ENCODE results near the gene RAMP3.
A peak's percentile ranks its signal among the peaks of the same experiment; 100 is the strongest.

The RAMP3 gene

DNA sequence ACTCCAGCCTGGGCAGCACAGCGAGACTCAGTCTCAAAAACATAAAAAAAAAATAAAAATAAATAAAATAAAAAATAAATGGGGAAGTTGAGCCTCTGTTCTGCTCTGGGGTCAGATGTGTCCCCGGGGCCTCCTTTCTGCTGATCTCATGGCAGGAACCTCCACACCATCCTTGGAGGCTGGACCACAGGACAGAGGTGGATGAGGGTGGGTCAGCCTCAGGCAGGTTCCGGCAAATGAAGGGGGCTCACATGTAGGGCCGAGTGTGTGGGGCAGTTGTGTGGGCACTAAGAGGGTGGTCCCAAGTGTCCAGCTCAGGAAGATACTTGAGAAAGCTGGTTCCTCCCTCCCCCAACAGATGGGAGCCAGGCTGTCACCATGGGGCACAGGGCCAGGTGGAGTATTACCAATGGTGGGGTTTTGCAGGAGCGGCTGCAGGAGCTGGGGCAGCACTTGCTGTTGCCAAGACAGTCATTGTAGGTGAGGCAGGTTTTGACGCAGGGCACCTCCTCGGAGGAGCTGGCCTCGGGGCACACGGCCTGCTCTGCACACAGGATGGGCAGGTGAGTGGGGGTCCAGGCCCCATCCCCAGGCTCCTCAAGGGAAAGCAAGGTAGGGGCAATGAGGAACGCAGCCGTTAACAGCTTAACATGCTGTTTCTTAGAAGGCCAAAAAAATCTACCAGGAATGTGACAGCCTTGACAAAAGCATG, 32.2 kb upstream of the RAMP3 start:
- peaks cover 16% of the 10 kb centered on the region for H3K4me1 Mint-ChIP-seq
- peak overlapping the region in 1 of 2 donors; percentile 55 for H3K27ac Mint-ChIP-seq
- H3K27me3 Mint-ChIP-seq, result no peaks in the 10 kb centered on the region
- DNase-seq (no peak), ATAC-seq (no peak)
- H3K4me3 Mint-ChIP-seq, result no peak overlapping the region
- no peaks in the 10 kb centered on the region for H3K9me3 Mint-ChIP-seq

DNA sequence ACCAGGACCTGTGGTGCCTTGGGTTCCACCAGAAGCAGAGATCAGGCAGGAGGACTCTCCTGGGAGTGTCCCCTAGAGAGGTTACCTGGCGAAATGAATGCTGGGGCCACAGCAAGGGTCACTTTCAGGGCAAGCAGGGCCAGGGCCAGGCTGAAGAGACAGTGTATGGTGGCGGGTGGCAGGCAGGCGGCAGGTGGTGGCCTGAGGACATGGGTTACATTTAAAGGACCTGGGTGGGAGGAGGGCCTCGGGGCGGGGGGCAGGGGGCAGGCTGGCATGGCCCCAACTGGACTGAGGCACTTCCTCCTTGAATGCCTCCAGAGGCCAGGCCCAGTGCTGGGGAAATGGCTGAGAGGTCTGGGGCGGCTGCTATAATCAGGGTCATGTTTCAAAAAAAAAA, 31.4 kb upstream of the RAMP3 start:
- Mint-ChIP-seq H3K9me3 (no peaks in the 10 kb centered on the region), H3K27ac (no peak overlapping the region), H3K4me3 (no peak overlapping the region), H3K4me1 (peaks cover 16% of the 10 kb centered on the region), H3K27me3 (no peaks in the 10 kb centered on the region)
- ATAC-seq, result no peak
- DNase-seq, result no peak

DNA sequence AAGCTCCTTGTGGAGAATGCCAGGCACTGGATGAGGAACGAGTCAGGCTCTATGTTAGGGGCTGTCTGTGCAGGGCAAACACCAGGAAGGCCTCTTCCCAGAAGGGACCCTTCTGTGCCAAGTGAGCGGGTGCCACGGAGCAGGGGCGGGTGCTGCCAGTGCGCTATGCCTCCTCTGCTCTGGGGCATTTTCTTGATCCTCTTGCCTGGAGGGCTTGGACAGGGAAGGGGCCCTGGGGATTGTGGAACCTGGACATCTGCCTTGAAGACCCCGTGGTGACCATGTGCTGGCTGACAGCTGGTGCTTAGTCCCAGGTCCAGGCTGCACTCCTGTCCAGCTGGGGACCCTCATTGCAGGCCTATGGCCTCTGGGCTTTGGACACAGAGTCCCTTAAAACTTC, 30.7 kb upstream of the RAMP3 start:
- H3K4me3 Mint-ChIP-seq, result no peak overlapping the region
- H3K27ac Mint-ChIP-seq, result no peak overlapping the region
- H3K4me1 Mint-ChIP-seq, result peaks cover 16% of the 10 kb centered on the region
- no peak for DNase-seq
- H3K27me3 Mint-ChIP-seq, result no peaks in the 10 kb centered on the region
- no peaks in the 10 kb centered on the region for H3K9me3 Mint-ChIP-seq
- ATAC-seq, result no peak

DNA sequence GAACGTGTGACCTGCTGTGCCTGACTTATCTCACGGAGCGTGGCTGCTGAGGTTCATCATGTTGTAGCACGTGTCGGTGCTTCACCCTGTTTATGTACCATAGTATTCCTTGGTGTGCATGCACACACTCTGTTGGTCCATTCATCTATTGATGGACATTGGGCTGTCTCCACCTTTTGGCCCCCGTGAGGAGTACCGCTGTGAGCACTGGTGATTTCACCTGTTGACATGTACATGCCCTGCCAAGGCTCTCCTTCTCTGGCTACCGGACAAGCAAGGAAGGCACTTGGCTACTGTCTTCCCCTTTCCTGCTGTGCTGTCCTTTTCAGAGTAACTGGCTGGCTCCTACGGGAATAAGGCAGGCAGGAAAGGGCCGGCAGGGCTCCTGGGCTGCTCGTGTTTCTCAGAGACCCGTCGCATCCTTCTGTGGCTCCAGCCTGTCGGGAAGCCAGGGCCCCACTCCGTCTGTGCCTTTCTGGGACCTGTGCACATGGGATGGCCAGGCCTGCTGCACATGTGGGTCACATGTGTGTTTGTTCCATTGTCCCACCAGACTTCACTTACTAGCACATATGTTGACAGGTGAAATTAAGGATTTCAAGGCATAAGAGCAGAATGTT, 28.3 kb upstream of the RAMP3 start:
- Mint-ChIP-seq H3K9me3 (no peaks in the 10 kb centered on the region), H3K27me3 (no peaks in the 10 kb centered on the region), H3K27ac (peak overlapping the region in 1 of 2 donors; percentile 57), H3K4me3 (no peak overlapping the region), H3K4me1 (no peaks in the 10 kb centered on the region)
- DNase-seq (no peak), ATAC-seq (no peak)

DNA sequence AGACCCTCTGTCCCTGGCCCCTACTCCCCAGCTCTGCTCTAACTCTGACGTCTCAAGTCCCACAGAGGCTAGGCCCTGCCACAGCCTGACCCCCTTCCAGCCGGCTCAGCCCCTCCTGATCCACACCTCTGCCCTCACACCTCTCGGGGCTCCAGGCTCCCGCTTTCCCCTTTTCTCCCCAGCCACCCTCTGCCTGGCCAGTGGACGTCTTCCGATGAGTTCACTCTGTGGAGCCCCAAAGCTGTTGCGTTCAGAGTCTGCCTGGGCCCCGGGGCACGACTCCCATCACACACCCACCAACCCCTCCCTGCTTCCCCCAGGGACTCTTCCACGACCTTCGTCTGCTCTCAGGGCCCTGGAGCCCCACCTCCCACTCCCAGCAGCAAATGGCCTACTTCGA, 27.7 kb upstream of the RAMP3 start:
- no peak for DNase-seq
- ATAC-seq, result no peak
- no peaks in the 10 kb centered on the region for H3K27me3 Mint-ChIP-seq
- H3K4me3 Mint-ChIP-seq, result no peak overlapping the region
- H3K4me1 Mint-ChIP-seq, result no peaks in the 10 kb centered on the region
- peak overlapping the region; percentile 67 to 95 for H3K27ac Mint-ChIP-seq
- H3K9me3 Mint-ChIP-seq, result no peaks in the 10 kb centered on the region

DNA sequence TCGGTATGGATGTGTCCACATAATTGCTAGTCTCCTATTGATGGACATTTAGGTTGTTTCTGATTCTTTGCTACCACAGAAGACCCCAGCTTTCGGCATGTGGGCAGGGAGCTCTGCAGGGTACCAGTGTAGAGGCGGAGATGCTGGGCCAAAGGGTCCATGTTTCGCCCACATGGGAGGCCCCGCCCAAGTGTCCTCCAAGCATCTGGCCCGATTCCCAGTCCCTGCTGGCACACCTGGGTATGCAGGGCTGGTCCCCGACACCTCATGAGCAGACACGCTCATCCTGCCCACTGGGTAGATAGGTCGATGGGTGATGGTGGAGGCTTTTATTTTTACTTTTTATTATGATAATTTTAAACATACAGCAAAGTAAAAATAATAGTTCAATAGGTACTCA, 26.7 kb upstream of the RAMP3 start:
- DNase-seq (no peak), ATAC-seq (no peak)
- Mint-ChIP-seq H3K27ac (peak overlapping the region in 1 of 2 donors; percentile 86), H3K9me3 (no peaks in the 10 kb centered on the region), H3K27me3 (no peaks in the 10 kb centered on the region), H3K4me3 (no peak overlapping the region), H3K4me1 (peaks cover 9% of the 10 kb centered on the region)

DNA sequence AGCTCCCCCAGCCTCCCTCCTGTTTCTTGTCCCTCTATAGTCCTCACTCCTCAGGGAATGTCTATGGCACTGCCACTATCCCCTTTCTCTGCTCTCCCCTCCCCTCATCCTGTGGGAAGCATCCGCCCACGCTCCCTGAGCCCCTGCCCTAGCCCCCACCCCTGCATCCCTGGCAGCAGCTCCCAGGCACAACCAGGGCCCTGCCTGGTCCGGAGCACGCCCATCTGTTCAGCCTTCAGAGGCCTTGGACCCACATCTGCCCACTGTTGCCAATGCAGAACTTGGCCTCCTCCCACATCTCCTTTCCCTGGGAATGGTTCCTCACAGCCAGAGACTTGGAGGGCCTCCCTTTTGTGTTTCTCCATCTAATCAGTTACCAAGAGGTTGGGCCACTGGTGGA, 25.7 kb upstream of the RAMP3 start:
- no peaks in the 10 kb centered on the region for H3K27me3 Mint-ChIP-seq
- DNase-seq (no peak), ATAC-seq (no peak)
- peak overlapping the region; percentile 55 to 64 for H3K27ac Mint-ChIP-seq
- no peaks in the 10 kb centered on the region for H3K9me3 Mint-ChIP-seq
- H3K4me3 Mint-ChIP-seq, result no peak overlapping the region
- peaks cover 19% of the 10 kb centered on the region for H3K4me1 Mint-ChIP-seq

DNA sequence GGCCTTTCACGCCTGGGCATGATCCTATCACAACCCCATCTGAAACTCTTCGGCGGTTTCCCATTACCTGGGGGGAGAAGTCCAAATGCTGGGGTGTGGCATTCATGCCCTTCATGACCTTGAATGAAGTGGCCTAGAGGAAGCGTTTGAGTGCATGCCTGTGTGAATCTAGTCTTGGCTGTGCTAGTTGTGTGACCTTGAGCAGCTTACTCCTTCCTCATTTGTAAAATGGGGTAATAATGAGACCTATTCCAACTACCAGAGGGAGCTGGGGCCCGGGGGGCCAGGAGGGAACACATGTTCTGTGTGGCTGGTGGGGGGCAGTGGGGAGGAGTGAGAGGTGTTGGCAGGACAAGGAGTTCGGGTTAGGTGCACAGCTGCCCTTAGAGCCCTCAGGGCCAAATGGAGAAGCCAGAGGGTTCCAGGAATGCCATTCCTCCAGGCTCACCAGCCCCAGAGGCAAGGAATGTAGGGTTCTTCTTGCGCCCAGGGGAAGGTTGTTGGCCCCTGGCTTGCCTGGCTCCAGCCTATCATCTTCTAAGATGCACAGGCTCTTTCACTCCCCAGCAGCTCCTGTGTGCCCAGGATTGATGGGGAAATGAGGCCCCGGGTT, 24.8 kb upstream of the RAMP3 start:
- no peak overlapping the region for H3K4me3 Mint-ChIP-seq
- no peak for DNase-seq
- no peaks in the 10 kb centered on the region for H3K27me3 Mint-ChIP-seq
- H3K9me3 Mint-ChIP-seq, result no peaks in the 10 kb centered on the region
- H3K4me1 Mint-ChIP-seq, result peaks cover 20% of the 10 kb centered on the region
- H3K27ac Mint-ChIP-seq, result peak overlapping the region in 1 of 2 donors; percentile 20
- no peak for ATAC-seq

DNA sequence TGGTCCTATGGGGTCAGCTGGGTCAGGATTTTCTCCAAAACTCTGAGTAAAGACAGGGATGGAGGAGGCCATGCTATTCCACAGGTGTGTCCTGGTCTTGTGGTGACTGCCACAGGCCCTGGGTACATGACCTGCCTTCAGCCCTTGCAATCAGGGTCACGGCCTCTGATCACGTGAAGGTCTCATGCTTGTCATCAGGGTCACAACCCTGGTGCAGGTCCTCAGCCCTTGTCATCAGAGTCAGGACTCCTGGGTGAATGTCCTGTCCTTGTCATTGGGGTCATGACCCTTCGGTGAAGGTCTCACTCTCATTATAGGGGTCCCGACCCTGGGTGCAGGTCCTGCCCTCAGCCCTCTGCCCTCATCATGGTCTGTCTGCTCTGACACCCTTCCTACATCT, 24.2 kb upstream of the RAMP3 start:
- Mint-ChIP-seq H3K27ac (no peak overlapping the region), H3K27me3 (no peaks in the 10 kb centered on the region), H3K4me3 (no peak overlapping the region), H3K4me1 (peaks cover 20% of the 10 kb centered on the region), H3K9me3 (no peaks in the 10 kb centered on the region)
- DNase-seq (no peak), ATAC-seq (no peak)

DNA sequence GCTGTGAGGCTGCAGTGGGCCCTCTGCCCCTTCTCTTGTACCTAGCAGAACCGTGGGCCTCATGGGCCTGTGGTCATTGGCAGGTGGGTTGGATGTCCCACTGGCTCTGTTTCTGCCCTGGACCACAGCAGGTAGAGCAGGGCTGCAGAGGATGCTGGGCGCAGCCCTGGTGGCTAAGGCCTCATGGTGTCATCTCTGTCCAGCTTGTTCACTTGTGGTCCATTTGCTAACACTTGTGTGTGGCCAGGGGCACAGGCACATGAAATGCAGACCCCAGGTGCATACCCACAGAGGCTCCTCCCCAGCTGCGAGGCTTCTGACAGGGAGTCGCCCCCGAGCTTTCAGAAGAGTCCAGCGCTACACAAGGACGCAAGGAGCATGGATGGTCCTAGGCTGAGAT, 23.7 kb upstream of the RAMP3 start:
- Mint-ChIP-seq H3K9me3 (no peaks in the 10 kb centered on the region), H3K27ac (peak overlapping the region in 1 of 2 donors; percentile 69), H3K4me1 (peaks cover 20% of the 10 kb centered on the region), H3K4me3 (no peak overlapping the region), H3K27me3 (no peaks in the 10 kb centered on the region)
- ATAC-seq, result no peak
- no peak for DNase-seq

DNA sequence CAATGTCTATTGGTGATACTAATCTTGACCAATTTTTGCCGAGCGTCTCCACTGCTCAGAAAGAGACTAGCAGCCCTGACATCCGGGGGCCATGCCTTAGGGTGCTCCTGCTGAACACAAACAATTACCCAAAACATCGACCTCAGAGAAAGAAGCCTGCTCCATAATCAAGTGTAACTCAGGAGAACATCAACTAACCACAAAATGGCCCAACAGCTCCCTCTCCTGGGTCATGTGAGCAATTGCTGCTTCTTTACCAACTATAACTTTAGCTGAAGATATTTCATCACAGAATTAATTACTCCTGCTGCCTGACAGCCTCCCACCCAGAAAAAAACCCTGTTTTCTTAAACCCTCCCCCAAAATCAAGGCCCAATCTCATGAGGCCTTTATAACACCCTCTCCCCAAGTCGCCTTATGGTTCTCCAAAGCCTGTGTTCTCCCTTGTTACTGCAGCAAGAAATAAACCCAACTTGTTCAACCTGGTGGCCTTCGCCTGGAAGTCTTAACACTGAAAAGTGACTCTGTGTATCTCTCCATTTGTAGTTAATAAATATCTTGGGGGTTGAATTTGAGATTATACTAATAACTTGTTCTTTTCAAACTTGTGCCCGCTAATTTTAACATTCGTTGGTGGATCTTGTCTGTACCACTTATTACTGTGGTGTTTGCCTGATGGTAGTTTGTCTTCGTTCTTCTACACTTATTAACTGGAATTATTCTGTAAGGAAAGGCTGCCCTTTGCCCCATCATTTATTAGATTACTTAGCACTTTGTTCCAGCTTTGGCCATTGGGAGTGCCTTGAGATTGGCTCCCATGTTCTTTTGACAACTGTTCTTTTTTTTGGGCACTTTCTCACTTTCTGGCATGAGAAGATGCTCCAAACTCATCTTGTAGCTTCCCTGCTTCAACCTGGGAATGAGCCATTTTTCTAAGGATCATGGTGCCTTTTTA, 21.2 kb upstream of the RAMP3 start:
- H3K4me1 Mint-ChIP-seq, result peaks cover 20% of the 10 kb centered on the region
- peak overlapping the region in 1 of 2 donors; percentile 83 for H3K27ac Mint-ChIP-seq
- ATAC-seq (peak; percentile 86), DNase-seq (peak; percentile 59 to 72)
- no peak overlapping the region for H3K4me3 Mint-ChIP-seq
- H3K9me3 Mint-ChIP-seq, result no peaks in the 10 kb centered on the region
- no peaks in the 10 kb centered on the region for H3K27me3 Mint-ChIP-seq

DNA sequence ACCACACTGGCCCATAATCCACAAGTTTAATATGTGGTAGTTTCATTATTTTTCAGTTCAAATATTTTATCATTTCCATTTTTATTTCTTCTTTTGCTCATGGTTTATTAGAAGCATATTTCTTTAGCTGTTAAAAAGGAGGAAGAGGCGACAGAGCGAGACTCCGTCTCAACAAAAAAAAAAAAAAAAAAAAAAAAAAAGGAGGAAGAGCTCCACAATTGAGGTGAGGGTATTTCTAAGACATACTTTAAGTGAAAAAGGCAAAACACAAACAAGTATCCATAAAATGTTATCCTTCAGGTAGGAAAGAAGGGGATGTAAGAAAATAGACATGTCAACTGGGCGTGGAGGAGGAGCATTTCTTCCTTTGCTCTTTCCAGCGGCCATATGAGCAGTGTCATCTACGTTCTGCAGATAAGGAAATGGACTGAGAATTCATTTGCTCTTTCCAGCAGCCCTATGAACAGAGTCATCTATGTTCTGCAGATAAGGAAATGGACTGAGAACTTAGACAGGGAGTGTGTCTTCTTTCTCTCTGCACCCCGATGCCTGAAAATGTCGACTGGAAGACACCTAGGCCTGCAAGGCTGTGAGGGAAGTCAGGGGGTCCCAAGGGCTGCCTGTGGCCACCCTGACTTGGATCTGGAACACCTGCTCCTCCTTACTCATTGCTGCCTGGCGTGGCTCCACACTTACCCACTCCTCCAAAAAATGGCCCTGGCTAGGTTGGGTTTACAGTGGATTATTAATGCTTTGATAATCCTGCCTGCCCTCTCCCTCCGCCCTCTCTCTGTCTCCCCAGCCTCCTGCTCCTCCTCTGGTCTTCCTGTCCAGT, 18.9 kb upstream of the RAMP3 start:
- no peak for DNase-seq
- Mint-ChIP-seq H3K9me3 (no peaks in the 10 kb centered on the region), H3K27ac (no peak overlapping the region)

DNA sequence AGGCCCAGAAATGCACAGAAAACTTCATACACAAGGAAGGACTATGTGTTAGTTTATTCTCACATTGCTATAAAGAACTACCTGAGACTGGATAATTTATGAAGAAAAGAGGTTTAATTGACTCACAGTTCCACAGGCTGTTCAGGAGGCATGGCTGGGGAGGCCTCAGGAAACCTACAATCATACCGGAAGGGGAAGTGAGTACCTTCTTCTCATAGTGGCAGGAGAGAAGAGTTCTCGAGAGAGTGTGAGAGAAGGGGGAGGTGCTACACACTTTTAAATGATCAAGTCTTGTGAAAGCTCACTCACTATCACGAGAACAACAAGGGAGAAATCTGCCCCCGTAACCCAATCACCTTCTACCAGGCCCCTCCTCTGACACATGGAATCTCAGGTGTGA, 16.8 kb upstream of the RAMP3 start:
- peak; percentile 47 for ATAC-seq
- peaks cover 11% of the 10 kb centered on the region for H3K4me1 Mint-ChIP-seq
- no peaks in the 10 kb centered on the region for H3K9me3 Mint-ChIP-seq
- no peak overlapping the region for H3K4me3 Mint-ChIP-seq
- peaks cover 9% of the 10 kb centered on the region for H3K27me3 Mint-ChIP-seq
- H3K27ac Mint-ChIP-seq, result peak overlapping the region in 1 of 2 donors; percentile 37
- DNase-seq, result no peak

More for the DNA sequence above, 18.9 kb upstream of the RAMP3 start:
- Mint-ChIP-seq H3K4me1 (peaks cover 20% of the 10 kb centered on the region), H3K4me3 (no peak overlapping the region), H3K27me3 (peaks cover 2% of the 10 kb centered on the region)
- no peak for ATAC-seq

DNA sequence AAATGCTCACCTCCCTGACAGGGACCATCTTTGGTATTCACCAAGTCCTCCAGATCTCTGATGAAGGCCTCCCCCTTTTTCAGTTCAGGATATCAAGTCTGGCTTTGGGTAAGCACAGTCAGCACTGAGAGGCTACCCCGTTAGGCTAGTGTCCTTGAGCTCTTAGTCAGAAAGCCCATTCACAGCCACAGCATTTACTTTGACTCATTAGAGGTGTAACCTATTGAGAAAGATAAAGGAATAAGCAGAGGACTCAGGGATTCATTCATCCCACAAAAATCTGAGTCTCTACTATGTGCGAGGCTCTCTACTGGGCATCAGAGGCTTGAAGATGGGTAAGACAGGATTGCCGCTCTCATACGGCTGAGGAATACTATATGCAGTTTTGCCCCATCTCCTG, 14.0 kb upstream of the RAMP3 start:
- no peak for ATAC-seq
- Mint-ChIP-seq H3K9me3 (no peaks in the 10 kb centered on the region), H3K4me3 (no peak overlapping the region), H3K27ac (no peak overlapping the region), H3K4me1 (no peaks in the 10 kb centered on the region), H3K27me3 (peaks cover 27% of the 10 kb centered on the region)
- no peak for DNase-seq

DNA sequence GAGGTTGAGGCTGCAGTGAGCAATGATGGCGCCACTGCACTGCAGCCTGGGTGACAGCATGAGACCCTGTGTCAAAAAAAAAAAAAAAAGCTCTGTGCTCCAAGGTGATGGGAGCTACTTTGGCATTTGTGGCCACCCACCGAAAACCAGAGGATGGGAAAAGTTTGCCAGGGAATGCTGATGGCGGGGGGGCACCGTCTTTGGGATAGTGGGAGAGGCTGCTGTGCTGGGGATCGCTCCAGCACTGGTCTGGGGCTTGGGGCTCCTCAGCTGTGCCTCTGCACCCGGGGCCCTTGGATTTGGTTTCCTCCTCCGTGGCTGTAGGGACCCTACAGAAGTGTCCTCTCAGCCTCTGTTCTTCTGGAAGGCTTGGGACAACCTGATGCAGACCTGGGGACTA, 11.7 kb upstream of the RAMP3 start:
- Mint-ChIP-seq H3K9me3 (no peaks in the 10 kb centered on the region), H3K27ac (no peak overlapping the region), H3K4me3 (no peak overlapping the region), H3K4me1 (no peaks in the 10 kb centered on the region), H3K27me3 (peaks cover 29% of the 10 kb centered on the region)
- DNase-seq (no peak), ATAC-seq (no peak)
